NCI-H1417 (cell line): ENCODE results near the gene TRIM49.
"Not testable (repeated sequence)": the region's sequence is repeated elsewhere in the genome, so short reads cannot be mapped to it uniquely, and the experiment has no call there.

Experiments
- DNase-seq, 3 experiments: peaks; one replicate each; lab custom pipeline; 2025; lab: John Stamatoyannopoulos, UW

TRIM49 gene

DNA sequence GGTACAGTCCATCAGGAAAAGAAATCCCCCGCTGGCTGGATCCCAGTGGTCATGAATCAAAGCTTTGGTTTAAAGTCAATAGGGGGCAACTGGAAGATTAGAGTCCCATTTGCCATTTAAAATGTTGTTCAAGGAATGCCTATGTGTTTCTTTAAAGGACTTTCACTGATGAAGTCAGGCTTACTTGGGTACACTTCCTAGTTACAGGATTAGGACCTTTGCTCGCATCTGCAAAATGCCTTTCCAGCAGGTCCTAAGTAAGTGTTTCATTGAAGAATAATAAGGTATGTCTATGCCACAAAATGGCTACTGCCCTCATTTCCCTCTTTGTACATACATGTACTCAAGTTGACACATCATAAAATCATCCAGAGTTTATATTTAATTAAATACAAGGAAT lies at the start of gene TRIM49:
TSS of gene TRIM49 (minus strand) at position 101 of the 400 bp plus-strand sequence. CDS start 4,106 bp downstream, outside the sequence.
- DNase-seq, result not testable (repeated sequence)

GRCh38 chr11:89826694-89827093 lies 18.3 kb upstream of the TRIM49 start:
- DNase-seq, result not testable (repeated sequence)

GRCh38 chr11:89820008-89820407 lies 11.6 kb upstream of the TRIM49 start:
- not testable (repeated sequence) for DNase-seq

- not testable (repeated sequence) for DNase-seq
These were observed 5.2 kb upstream of the TRIM49 start for GRCh38 chr11:89813535-89813934.

DNA sequence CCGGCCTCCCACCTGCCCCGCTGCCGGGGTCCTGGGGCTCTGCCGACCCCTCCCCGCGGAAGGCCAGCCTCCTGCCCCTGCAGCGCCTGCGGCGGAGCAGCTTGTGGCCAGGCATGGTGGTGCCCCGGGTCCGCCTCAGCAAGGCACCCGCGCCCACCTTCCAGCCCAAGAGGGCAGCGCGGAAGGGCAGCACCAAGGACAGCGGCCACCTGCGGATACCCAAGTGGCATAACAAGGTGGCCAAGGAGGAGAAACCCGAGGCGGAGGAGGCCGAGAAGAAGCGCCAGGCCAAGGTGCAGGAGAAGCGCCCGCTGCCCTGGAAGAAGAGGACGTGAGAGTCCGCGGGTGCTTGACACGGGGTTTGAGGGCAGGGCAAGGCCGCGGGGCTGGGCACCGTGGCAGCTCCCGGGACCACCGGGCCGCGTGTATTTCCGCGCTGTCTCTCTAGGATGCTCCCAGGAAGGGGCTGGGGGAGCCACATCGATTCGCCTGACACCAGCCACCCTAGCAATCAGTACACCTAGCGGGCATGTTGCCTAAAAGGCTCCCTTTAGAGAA lies 20.8 kb downstream of the TRIM49 start:
- DNase-seq, result not testable (repeated sequence)

DNA sequence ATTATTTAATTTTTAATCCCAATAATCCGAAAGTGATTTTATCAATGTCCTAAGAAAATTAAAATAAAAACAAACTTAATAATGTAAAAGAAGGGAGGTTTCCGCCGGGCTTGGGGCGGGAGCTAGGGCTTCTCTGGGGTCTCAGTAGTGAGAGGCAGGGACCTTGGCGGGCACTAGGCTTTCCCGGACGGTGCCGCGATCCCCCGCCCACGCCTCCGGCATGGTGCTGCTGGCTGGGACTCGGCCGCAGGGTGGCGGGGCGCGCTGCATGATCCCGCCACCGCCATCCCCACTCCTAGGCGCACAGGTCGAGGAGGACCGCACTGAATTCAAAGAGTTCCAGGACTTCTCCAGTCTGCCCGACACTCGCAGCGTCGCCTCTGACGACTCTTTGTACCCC lies 22.6 kb downstream of the TRIM49 start:
- not testable (repeated sequence) for DNase-seq

- not testable (repeated sequence) for DNase-seq
These were observed 57.6 kb downstream of the TRIM49 start for GRCh38 chr11:89750822-89751221.
